Measurements from ENCODE around the gene SMPDL3B.
A peak's percentile ranks its signal among the peaks of the same experiment; 100 is the strongest.

The SMPDL3B gene

DNA sequence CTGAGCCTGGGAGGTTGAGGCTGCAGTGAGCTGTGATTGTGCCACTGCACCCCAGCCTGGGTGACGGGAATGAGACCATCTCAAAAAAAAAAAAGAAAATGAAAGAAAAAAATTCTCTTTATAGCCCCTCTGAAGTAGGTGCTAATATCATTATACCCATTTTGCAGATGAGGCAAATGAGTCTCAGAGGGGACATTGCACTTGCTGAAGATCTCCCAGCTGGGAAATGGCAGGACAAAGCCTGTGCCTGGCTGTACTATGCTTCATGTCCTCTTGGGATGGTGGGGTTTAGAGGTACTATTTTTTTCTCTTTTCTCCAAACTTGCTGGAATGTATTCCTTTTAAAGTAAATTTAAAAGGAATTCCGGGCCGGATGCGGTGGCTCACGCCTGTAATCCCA is 1.6 kb downstream of the SMPDL3B start:
- in situ Hi-C loops (cut with HindIII; ENCODE audit: low pct_ligation_motif_present, low pct_unique_long_range_greater_than_20kb, low sequenced_read_pairs): no loop called here
- no peak for DNase-seq

DNA sequence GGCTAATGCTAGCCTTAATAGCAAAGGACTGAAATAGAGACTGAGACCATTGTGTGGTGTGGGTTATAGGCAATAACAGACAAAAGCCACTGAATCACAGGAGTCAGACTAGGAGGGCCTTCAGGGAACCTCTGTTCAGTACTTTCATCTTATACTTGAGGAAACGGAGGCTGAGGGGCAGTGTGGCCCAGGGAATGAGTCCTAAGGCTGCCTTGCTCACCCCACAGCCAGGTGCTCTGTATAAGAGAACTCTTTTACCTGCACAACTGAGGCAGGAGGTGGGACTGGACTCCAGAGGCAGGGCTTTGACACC is 2.7 kb downstream of the SMPDL3B start:
- in situ Hi-C loops (cut with HindIII; ENCODE audit: low pct_ligation_motif_present, low pct_unique_long_range_greater_than_20kb, low sequenced_read_pairs): no loop called here
- no peak for DNase-seq

DNA sequence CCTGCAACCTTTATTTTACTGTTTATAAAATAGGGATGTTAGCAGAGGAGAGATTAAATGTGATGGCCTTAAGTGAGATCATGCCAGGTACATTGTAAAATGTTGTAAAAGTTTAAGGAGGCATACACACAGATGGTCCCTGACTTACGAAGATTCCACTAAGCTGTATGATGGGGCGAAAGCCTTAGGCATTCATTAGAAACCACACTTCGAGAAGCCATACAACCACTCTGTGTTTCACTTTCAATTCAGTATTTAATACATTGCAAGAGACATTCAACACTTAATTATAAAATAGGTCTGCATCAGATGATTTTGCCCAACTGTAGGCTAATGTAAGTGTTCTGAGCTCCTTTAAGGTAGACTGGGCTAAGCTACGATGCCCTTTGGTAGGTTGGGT is 3.7 kb downstream of the SMPDL3B start:
- DNase-seq: no peak
- in situ Hi-C loops (cut with HindIII; ENCODE audit: low pct_ligation_motif_present, low pct_unique_long_range_greater_than_20kb, low sequenced_read_pairs): no loop called here

DNA sequence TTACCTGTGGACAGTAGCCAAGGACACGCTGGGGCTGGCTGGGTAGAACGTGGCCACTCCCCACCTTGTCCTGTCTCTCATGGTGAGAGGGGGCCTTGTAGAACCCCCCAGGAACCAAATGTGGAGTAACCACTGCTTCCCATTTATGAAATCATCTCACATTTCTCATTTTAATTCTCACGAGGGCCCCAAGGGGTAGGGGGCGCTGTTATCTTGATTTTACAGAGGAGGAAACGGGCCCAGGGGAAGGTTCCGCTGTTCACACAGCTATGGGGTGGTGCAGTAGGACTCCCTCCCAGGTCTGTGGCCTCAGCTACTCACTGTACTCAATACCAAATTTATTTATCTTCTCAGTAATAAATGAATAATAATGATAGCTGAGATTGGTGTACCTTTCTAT is 5.5 kb downstream of the SMPDL3B start:
- in situ Hi-C loops (cut with HindIII; ENCODE audit: low pct_ligation_motif_present, low pct_unique_long_range_greater_than_20kb, low sequenced_read_pairs): no loop called here
- peak; percentile 18 for DNase-seq

DNA sequence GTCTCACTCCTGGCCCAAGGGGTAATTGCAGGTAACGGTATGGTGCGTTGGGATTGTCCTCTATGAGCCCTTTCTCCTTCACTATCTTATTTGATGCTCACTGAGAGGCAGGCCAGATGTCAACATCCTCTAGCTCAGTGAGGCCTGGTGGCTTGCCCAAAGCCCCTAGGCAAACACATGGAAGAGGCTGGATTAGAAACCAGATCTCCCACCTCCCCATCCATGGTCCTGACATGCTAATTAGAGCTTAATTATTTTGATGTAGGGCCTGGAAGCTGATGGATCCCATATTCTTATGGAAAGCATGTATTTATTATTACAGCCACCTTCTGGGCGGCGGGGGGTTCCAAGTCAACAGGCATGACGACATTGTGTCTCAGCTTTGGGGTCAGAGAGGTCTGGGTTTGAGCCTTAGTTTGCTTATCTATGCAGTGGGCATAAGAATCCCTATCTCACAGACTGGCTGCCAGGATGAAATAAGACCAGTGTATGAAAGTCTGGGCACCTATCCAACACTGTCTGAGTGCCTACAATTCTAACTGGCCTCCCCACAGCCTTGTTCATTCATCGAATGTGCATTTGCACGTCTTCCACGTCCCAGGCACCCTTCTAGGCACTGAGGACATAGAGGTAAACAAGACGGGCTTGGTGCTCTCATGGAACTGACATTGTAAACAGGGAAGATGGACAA is 6.2 kb downstream of the SMPDL3B start:
- in situ Hi-C loops (cut with HindIII; ENCODE audit: low pct_ligation_motif_present, low pct_unique_long_range_greater_than_20kb, low sequenced_read_pairs): no loop called here
- no peak for DNase-seq

DNA sequence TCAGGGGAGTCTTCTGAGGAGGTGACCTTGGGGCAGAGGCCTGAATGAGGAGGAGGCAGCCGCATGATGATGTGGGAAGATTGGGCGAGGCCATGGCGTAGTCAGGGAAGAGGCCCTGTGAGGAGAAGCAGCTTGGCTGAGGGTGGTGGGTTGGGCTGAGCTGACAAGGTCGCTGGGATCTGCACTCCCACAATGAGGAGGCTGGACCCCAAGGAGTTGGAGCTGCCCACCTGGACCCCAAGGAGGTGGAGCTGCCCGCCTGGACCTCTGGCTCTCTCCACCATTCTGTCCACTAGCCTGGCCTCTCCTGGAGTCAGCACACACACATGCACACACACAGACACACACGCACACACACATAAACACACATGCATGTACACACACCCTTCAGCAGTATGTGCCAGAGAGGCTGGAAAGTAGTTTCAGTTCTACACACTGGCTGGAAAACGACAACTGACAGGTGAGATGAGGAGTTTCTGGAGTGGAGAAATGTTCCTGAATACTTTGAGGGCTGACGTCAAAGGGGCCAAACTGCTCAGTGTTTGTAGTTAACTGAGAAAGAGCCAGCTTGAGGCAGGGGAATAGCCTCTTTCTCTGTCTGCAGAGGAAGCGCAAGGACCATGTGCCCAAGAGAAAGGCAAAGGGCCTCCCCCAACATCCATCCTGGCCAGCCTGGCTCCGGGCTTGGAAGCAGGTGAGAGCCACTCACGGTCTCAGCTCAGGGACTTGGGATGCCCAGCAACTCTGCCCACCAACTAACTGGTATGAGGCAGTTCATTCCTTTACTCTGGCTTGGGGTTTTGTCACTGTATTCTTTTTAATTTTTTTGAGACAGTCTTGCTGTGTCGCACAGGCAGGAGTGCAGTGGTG is 7.1 kb downstream of the SMPDL3B start:
- no peak for DNase-seq
- in situ Hi-C loops (cut with HindIII; ENCODE audit: low pct_ligation_motif_present, low pct_unique_long_range_greater_than_20kb, low sequenced_read_pairs): no loop called here

DNA sequence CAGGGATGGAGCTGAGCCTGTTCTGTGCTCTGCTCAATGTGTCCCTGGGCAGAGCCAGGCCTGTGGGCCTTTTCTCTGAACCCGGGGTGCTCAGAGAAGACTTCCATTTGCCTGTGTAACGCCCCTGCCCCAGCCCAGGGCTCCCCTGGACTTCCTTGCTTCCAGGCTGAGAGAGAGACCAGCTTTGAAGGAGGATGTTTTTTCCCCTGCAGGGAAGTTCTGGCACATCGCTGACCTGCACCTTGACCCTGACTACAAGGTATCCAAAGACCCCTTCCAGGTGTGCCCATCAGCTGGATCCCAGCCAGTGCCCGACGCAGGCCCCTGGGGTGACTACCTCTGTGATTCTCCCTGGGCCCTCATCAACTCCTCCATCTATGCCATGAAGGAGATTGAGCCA is 10.2 kb downstream of the SMPDL3B start:
- in situ Hi-C loops (cut with HindIII; ENCODE audit: low pct_ligation_motif_present, low pct_unique_long_range_greater_than_20kb, low sequenced_read_pairs): no loop called here

DNA sequence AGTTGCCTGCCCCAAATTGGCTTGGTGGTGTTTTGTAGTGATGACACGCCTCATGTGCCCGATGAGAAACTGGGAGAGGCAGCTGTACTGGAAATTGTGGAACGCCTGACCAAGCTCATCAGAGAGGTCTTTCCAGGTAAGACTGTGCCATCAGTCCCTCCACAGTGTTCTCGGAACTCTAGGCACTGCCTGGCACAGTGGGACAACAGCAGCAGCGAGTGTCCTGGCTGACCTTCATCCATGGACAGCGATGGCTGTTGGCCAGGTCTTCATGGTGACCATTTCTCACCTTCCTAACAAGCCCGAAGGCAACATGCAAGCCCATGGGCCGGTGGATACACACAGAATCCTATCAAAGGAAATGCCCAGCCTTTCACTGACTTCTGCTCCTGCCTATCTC is 14.2 kb downstream of the SMPDL3B start:
- in situ Hi-C loops (cut with HindIII; ENCODE audit: low pct_ligation_motif_present, low pct_unique_long_range_greater_than_20kb, low sequenced_read_pairs): no loop called here
- no peak for DNase-seq

More for the DNA sequence above, 10.2 kb downstream of the SMPDL3B start:
- no peak for DNase-seq

DNA sequence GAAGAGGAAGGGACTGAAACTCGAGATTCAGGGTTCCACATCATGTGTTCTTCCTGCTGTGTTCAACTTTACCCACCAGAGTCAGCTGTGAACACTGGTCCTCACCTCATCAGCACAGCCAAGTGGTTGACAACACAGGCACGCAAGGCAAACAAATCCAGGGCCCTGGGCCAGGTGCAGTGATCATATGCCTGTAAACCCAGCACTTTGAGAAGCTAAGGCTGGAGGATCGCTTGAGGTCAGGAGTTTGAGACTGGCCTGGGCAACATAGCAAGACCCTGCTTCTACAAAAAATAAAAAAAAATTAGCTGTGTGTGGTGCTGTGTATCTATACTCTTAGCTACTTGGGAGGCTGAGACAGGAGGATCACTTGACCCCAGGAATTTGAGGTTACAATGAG is 16.6 kb downstream of the SMPDL3B start:
- in situ Hi-C loops (cut with HindIII; ENCODE audit: low pct_ligation_motif_present, low pct_unique_long_range_greater_than_20kb, low sequenced_read_pairs): no loop called here
- DNase-seq: no peak

DNA sequence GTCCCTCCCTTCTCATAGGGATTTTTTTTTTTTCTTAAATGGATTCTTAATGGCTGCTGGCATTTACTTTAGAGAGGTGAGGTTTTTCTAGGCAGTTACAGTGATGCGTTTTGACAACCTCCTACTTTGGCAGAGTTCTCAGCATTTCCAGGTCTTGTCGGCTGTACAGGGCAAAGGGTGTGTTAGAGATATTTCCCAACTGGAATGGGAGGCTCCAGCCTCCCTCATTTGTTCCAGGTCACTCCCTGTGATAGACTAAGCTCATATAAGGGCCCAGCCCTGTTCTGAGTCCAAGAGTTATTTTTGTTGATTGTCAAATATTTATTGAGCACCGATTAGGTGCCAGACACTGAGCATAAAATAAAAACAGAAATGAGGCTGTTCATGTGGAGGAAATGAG is 17.3 kb downstream of the SMPDL3B start:
- DNase-seq: no peak
- in situ Hi-C loops (cut with HindIII; ENCODE audit: low pct_ligation_motif_present, low pct_unique_long_range_greater_than_20kb, low sequenced_read_pairs): no loop called here

DNA sequence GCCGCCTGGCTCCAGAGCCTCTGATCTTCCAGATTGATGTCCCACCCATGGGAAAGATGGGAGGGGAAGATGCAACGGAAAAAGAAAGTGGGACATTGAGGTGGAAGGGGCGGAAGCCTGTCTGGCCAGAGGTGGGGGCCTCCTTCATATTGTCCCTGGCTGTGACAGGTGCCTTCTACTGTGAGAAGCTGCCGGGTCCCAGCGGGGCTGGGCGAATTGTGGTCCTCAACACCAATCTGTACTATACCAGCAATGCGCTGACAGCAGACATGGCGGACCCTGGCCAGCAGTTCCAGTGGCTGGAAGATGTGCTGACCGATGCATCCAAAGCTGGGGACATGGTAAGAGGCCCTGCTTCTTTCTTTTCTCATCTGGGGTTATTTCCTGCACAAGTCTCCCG is 19.4 kb downstream of the SMPDL3B start:
- in situ Hi-C loops (cut with HindIII; ENCODE audit: low pct_ligation_motif_present, low pct_unique_long_range_greater_than_20kb, low sequenced_read_pairs): no loop called here
- no peak for DNase-seq

DNA sequence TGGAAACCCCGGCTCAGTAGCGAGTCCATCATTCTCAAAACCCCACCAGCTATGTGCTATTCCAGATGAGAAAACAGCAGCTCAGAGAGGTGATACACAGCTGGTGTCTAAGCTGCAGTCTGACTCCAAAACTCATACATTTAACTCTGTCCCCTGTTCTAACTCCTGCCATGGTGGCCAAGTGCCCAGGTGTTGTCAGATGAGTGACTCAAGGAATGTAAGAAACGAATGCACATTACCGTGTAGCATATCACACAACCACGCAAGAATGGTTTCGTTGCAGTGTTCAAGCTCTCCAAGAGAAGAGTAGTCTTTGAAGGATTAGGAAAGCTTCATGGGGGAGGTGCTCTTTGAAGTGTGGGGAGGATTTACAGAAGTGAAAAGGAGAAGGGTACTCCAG is 20.3 kb downstream of the SMPDL3B start:
- in situ Hi-C loops (cut with HindIII; ENCODE audit: low pct_ligation_motif_present, low pct_unique_long_range_greater_than_20kb, low sequenced_read_pairs): no loop called here

DNA sequence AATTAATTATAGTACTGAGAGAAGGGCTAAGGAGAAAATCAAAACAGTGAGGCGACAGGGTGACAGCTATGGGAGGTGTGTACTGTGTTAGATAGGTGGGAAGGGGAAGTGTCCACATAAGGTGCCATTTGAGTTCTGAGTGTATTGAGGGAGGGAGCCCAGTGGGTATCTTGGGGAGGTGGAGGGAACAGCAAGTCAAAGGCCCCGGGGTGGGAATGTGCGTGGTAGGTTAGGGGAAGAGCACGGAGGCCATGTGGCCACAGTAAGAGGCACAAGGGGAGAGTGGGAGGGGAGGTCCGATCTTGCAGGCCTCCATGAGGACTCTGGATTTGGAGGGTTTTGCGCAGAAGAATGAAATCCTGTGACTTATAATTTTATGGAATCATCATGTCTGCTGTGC is 22.0 kb downstream of the SMPDL3B start:
- in situ Hi-C loops (cut with HindIII; ENCODE audit: low pct_ligation_motif_present, low pct_unique_long_range_greater_than_20kb, low sequenced_read_pairs): no loop called here
- DNase-seq: no peak

More for the DNA sequence above, 20.3 kb downstream of the SMPDL3B start:
- DNase-seq: no peak

DNA sequence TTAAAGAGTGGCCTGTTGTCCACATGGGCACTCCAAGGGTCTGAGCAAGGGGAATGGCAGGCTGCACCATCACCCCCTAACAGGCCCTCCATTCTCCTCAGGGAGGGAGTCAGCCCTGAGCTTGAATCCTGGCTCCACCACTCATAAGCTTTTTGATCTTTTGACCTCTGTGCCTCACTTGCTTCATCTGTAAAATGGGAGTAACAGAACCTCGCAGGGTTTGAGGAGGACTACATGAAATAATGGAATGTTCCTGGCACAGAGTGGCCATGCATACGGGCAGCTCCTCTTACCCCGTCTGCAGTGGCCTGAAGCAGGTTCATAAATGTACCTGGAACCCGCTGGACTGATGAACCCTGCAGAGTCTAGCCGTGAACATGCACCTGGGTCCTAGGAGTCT is 22.9 kb downstream of the SMPDL3B start:
- in situ Hi-C loops (cut with HindIII; ENCODE audit: low pct_ligation_motif_present, low pct_unique_long_range_greater_than_20kb, low sequenced_read_pairs): no loop called here
- no peak for DNase-seq

DNA sequence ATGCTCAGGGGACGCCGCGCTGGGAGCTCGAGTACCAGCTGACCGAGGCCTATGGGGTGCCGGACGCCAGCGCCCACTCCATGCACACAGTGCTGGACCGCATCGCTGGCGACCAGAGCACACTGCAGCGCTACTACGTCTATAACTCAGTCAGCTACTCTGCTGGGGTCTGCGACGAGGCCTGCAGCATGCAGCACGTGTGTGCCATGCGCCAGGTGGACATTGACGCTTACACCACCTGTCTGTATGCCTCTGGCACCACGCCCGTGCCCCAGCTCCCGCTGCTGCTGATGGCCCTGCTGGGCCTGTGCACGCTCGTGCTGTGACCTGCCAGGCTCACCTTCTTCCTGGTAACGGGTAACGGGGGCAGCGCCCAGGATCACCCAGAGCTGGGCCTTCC is 23.7 kb downstream of the SMPDL3B start:
- in situ Hi-C loops (cut with HindIII; ENCODE audit: low pct_ligation_motif_present, low pct_unique_long_range_greater_than_20kb, low sequenced_read_pairs): no loop called here

DNA sequence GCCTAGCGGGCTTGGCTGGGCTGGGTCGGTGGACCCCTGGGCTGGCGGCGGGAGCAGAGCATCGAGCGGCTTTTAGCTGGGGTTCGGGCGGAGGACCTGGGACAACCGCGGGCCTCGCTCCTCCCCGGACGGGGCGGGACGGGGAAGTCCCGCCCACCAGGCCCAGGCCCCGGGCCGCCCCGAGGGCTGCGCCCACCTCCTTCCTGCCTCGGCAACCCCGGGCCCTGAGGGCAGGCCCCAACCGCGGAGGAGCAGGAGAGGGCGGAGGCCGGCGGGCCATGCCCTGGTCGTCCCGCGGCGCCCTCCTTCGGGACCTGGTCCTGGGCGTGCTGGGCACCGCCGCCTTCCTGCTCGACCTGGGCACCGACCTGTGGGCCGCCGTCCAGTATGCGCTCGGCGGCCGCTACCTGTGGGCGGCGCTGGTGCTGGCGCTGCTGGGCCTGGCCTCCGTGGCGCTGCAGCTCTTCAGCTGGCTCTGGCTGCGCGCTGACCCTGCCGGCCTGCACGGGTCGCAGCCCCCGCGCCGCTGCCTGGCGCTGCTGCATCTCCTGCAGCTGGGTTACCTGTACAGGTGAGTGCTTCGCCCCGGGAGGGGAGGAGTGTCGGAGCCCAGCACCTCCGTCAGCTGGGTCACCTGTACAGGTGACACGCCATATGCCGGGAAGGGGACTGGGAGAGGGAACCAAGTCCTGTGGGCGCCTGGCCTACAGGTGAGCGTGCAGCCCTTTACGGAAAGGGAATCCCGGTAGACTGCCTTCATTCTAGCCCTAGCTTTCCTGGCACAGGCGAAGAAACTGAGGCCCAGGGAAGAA is 25.2 kb downstream of the SMPDL3B start, which contains the start of gene XKR8:
Gene XKR8 (plus strand): TSS at position 182 of the 812 bp plus-strand sequence. CDS start 97 bp downstream, at position 279.
- in situ Hi-C loops (cut with HindIII; ENCODE audit: low pct_ligation_motif_present, low pct_unique_long_range_greater_than_20kb, low sequenced_read_pairs): no loop called here
- DNase-seq: peak; percentile 81

More for the DNA sequence above, 23.7 kb downstream of the SMPDL3B start:
- DNase-seq: no peak

DNA sequence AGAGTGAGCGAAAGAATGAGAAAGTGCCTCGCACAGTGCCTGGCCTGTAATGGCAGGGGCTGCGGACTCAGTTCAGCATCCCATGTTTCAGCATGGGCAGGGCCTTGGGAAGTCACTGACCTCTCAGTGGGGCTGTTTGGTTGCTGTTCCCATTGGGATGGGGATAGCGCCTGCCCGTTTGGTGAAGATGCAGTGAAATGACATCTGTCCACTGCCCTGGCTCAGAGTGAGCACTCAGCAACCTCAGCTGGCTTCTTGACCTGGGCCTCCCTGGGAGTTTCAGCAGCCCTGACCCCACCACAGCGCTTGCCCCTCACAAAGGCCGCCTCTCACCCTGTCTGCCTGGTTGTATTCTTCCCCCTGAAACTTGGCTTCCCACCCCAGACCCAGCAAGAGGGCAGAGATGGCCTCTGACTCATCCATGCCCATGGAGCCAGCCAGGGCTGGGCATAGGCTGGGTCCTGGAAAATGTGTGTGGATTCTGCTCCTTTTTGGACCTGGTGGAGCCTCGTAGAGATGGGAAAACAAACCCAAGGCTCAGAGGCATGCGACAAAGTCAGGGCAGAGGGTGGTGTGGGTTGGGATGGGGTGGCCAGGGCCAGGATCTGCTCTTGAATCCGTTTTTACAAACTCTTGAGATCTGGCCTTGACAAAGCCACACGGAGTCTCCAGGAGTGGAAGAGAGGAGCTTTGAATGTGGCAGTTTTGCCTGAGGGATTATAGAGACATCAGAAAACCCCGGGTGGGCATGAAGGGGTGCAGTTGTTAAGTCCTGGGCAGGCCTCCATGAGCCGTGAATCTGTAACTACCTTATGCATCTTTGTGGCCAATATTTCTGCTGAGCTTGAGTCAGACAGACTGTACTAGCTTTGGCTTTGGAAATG is 26.2 kb downstream of the SMPDL3B start:
- in situ Hi-C loops (cut with HindIII; ENCODE audit: low pct_ligation_motif_present, low pct_unique_long_range_greater_than_20kb, low sequenced_read_pairs): no loop called here
- peak; percentile 29 for DNase-seq

DNA sequence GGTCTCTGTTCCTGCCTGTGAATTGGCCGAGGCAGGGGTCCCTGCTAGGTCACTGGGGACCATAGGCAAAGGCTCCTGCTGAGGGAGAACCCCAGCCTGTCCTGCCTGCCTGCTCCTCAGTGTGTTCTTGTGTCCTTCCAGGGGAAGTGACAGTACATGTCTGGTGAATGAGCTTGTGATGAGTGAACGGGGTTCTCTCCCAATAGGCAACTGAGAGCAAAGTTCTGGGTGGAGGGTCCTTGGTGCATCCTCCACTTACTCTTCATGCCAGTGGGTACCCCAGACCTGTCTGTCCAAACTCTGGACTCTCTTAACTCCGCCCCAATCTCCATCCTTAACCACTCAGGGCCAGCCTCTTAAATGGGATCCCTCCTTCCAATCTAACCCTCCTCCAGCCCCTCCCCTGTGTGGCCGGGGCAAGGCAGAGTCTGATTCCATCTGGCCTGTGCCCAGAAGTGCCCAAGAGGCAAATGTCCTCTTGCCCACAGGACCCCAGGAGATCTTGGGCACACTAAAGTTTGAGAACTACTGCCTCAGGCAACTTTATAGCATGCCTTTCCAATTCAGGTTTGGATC is 26.9 kb downstream of the SMPDL3B start:
- in situ Hi-C loops (cut with HindIII; ENCODE audit: low pct_ligation_motif_present, low pct_unique_long_range_greater_than_20kb, low sequenced_read_pairs): no loop called here
- DNase-seq: peak; percentile 32

Data from ACHN (cell line).